H1 (cell line): Measurements from ENCODE around the gene TFAP2E. TPM values are rescaled to one million over a fixed set of nuclear protein-coding genes. Genes with fewer than 3 reads are reported as not detected.
A peak's percentile ranks its signal among the peaks of the same experiment; 100 is the strongest.

Experiments used
- ATF3 ChIP-seq: IDR thresholded peaks from 2 replicates; pipeline ENCODE4 v1.6.1; 2011; ENCODE audit warnings: low read depth, mild to moderate bottlenecking, low read length; ENCODE audit not compliant: insufficient read depth
- TCF12 ChIP-seq: IDR thresholded peaks from 2 replicates; pipeline ENCODE4 v1.6.1; 2011; ENCODE audit warnings: low read depth, mild to moderate bottlenecking, low read length
- USF2 ChIP-seq: IDR thresholded peaks from 2 replicates; pipeline ENCODE4 v1.6.1; 2011; ENCODE audit warnings: low read length, improper control_type of control experiment
- polyA plus RNA-seq, 7 experiments: library from polyadenylated mRNA; depleted of rRNA in 3 of 7; stranded (reverse) in 5 of 7; unstranded in 2 of 7; fragments of >200 nt in 5 of 7; fragments of 200-250 nt in 2 of 7; gene quantifications; 1 replicate in 5 of 7; 2 replicates in 1 of 7; 4 replicates in 1 of 7; pipeline versions ENCODE4 v1.2.1 to v1.2.3, GENCODE V29; 2011 to 2013; ENCODE audit warnings: missing spikeins in 2 of 7, mixed read lengths in 2 of 7
- total RNA-seq: library from RNA; stranded (reverse); fragmentation: NEBNext Ultra II Directional; extraction: Animal tissue kit (Norgen Biotek cat#: 25700); gene quantifications from 2 replicates; pipeline ENCODE4 v1.2.1, GENCODE V29; 2021

Gene TFAP2E
- total and polyA plus RNA-seq, 2 of the 8 experiments (the other 6 are each of a cell fraction or from before 2014, with no cell fraction given): 0.24 to 0.50 TPM

- TF ChIP-seq ATF3: no peak
- peak; percentile 52 for TF ChIP-seq USF2
- TF ChIP-seq TCF12: no peak
Observed at GRCh38 chr1:35544976-35545375, 28.1 kb upstream of the TFAP2E start (continued).
